8988T (cell line): ENCODE measurements around the gene GPHN.
"Not testable (repeated sequence)": the region's sequence is repeated elsewhere in the genome, so short reads cannot be mapped to it uniquely, and the experiment has no call there.

Experiments used
- DNase-seq: peaks from one replicate; pipeline ENCODE4 v3.0.0; 2011

The GPHN gene

GRCh38 chr14:66975251-66975650, 467.3 kb downstream of the GPHN start:
- no peak for DNase-seq

DNA sequence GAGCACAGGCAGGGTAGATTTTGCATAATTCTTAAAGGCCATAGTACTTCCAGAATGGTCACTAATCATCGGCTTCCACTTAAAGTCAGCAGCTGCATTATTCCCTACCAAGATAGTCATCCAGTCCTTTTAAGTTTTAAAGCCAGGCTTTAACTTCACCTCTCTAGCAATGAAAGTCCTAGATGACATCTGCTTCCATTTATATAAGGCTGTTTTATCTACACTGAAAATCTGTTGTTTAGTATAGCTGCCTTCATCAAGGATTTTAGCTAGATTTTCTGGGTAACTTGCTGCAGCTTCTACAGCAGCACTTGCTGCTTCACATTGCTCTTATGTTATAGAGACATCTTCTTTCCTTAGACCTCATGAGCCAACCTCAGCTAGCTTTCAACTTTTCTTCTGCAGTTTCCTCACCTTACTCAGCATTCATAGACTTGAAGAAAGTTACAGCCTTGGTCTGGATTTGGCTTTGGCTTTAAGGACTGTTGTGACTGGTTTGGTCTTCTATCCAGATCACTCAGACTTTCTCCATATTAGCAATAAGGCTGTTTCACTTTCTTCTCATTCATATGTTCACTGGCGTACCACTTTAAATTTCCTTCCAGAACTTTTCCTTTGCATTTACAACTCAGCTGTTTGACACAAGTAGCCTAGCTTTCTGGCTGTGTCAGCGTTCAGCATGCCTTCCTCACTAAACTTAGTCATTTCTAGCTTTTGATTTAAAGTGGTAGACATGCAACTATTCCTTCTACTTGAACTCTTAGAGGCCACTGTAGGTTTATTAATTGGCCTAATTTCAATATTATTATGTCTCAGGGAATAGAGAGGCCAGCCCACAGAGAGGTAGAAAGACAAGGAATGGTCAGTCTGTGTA, 471.4 kb downstream of the GPHN start:
- no peak for DNase-seq

- no peak for DNase-seq
Measured at GRCh38 chr14:66982247-66982646, 474.3 kb downstream of the GPHN start.

DNA sequence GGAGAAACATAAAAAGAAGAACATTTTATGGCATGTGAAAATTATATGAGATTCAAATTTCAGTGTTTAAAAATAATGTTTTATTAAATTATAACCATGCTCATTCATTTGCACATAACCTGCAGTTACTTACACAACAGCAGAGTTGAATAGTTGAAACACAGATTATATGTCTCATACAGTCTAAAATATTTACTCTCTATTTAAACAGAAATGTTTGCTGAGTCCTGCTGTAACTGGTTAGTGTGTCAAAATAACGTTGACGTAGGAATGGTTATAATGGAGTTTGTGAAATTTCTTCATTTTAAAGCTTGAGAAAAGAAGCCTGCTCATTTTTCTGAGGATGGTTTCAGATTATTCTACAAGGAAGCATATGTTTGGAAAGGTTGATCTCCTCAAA, 484.8 kb downstream of the GPHN start:
- no peak for DNase-seq

GRCh38 chr14:66993512-66993911, 485.6 kb downstream of the GPHN start:
- DNase-seq: no peak

DNA sequence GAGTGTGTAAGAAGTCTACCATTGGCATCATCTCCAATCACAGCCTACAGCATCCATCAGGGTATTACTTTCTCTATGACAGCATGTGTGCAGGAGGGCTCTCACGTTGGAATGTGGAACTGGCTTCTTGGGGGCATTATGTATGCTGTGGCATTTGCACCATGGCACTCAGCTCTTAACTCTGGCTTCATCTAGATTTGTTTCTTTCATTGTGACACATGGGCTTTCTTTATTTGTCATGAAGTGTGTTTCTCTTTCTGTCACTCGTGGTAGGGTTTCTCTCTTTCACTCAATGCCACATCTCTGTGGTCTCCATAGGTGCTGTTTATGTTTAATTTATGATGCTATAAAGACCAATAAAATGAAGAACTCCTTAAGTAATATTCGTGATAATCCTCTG, 490.1 kb downstream of the GPHN start:
- DNase-seq: no peak

DNA sequence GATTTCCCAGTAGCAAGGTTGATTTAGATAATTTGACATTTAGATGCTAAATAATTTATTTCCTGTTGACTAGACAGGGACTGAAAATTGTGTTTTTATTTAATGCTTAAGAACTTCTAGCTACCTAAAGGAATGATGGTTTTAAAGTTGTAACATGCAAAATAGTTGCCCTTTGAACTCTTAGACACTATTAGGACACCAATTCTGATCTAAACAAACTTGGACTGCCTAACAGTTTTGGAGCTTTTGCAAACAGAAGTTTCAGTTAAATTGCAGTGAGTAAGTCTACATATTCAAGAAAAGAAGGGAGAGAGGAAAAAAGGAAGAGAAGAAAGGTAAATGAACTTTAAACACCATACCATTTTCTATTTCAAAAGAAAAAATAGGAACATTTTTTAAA, 492.0 kb downstream of the GPHN start:
- no peak for DNase-seq

GRCh38 chr14:67002994-67003753, 495.2 kb downstream of the GPHN start:
- no peak for DNase-seq

DNA sequence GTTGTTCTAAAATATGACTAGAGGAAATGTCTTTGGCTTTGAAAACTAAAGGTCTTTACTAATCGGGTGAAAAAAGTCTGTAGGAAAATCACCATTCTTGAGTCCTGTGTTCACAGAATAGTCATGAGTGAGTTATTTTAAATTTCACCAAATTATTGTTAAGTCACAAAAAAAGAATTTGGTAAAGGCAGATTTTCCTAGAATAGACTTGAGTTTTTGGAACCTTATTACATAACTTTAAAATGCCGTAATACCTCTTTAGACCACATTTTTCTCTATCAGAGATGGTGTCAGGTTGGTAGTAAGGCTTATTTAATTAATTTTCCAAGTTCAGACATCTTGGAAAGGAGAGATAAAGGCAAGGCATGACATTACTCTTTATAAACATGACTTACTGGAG, 496.6 kb downstream of the GPHN start:
- no peak for DNase-seq

GRCh38 chr14:67010602-67011001, 502.7 kb downstream of the GPHN start:
- no peak for DNase-seq

GRCh38 chr14:67016856-67017255, 508.9 kb downstream of the GPHN start:
- no peak for DNase-seq

- DNase-seq: no peak
Measured at GRCh38 chr14:67018720-67019119, 510.8 kb downstream of the GPHN start.

GRCh38 chr14:67019796-67020195, 511.8 kb downstream of the GPHN start:
- DNase-seq: no peak

DNA sequence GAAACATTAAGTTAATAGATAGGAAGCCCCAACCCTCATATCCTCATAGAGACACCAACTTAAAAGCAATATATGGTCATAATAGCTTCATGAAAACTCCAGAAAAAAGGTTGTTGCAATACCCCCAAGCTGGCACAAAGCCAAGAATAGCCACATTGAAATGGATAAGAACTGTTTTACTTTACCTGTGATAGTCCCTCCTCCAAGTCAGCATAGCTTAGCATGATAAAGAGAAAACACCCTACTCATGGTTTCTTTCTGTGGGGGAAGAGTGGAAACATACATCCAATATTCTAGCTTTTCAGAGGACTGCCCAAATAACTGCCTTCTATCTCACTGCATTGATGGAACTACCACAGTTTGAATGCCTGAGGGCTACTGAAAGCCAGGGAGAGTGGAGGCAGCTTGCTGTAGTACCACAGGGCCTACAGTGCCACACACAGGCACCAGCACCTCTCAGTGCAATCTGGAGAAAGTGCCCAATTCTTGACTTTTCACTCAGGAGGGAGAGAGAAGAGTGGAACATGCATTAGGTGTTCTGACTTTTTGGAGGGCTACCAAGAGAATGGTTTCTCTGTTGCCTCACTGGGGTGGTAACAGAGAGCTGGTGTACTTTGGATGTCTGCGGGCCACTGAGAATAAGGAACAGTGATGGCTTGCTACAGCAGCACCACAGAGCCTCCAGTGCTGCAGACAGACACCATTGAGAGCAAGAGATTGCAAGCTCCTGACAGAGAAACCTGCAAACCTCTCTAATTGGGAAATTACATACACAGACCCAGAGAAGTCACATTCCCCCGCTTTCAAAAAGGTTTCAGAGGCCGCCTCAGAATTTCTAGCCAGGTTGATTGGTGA, 524.2 kb downstream of the GPHN start:
- DNase-seq: no peak

DNA sequence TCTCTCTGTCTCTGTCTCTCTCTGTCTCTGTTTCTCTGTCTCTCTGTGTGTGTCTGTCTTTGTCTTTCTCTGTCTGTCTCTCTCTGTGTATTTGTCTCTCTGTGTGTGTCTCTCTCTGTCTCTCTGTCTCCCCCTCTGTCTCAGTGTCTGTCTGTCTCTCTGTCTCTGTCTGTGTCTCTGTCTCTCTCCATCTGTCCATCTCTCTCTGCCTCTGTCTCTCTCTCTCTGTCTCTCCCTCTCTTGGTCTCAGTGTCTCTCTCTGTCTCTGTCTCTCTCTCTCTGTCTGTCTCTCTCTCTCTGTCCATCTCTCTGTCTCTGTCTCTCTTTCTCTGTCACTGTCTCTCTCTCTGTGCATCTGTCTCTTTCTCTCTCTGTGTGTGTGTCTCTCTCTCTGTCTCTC, 537.5 kb downstream of the GPHN start:
- DNase-seq: no peak

DNA sequence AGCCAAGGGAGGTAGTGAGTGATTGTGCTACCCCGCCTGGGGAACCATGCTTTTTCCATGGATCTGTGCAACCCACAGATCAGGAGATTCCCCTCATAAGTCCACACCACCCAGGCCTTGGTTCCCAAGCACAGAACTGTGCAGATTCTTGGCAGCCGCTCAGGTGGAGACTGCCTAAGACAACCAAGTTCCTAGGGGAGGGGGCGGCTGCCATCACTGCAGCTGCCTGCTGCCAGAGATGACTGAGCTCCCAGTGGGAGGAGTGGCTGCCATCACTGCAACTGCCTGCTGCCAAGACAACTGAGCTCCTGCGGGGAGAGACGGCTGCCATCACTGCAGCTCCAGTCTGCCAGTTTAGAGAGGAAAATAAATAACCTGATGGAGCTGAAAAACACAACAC, 542.9 kb downstream of the GPHN start:
- no peak for DNase-seq

GRCh38 chr14:67056684-67057083, 548.7 kb downstream of the GPHN start:
- no peak for DNase-seq

GRCh38 chr14:67059596-67059995, 551.6 kb downstream of the GPHN start:
- DNase-seq: no peak

DNA sequence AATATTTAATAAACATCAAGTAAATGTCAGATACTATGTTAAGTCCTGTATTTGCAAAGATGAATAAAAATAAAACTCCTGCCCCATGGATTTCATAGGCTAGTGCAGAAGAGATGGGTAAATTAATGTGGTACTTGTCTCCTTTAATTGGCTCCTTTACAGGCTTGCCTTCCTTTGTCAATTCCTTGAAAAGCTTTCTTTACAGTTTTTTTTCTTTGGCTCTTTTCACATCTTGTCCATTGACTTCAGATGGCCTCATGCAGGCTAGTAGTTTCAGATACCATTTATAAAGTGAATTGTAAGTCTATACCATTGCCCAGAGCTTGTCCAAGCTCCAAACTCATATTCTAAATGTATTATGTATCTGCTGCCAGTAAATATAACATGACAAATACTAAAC, 552.6 kb downstream of the GPHN start:
- no peak for DNase-seq

DNA sequence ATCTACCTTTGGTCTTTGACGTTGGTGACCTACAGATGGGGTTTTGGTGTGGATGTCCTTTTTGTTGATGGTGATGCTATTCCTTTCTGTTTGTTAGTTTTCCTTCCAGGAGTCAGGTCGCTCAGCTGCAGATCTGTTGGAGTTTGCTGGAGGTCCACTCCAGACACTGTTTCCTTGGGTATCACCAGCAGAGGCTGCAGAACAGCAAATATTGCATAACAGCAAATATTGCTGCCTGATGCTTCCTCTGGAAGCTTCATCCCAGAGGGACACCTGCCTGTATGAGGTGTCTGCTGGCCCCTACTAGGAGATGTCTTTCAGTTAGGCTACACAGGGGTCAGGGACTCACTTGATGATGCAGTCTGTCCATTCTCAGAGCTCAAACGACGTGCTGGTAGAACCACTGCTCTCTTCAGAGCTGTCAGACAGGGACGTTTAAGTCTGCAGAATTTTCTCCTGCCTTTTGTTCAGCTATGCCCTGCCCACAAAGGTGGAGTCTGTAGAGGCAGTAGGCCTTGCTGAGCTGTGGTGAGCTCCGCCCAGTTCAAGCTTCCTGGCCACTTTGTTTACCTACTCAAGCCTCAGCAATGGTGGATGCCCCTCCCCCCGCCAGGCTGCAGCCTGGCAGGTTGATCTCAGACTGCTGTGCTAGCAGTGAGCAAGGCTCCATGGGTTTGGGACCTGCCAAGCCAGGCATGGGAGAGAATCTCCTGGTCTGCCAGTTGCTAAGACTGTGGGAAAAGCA, 559.3 kb downstream of the GPHN start:
- DNase-seq: not testable (repeated sequence)

GRCh38 chr14:67068251-67068650, 560.3 kb downstream of the GPHN start:
- DNase-seq: no peak

GRCh38 chr14:67071506-67071905, 563.6 kb downstream of the GPHN start:
- no peak for DNase-seq

DNA sequence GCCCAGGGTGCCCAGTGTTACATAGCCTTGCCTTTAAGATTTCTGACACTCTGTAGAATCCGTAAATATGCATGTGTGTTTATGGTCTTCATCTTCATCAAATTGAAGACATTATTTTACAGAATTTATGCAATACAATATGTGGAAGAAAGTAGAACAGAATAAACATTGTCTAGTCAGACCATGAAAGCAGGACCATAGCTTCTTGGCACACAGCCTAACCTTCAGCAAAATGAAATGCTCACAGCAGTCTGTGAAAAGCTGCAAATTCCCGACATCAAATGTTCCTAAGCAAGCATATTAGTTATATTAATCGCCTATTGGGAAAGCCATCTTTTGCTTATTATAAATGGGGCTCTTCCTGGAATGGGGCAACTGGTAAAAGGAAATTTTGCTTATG, 570.0 kb downstream of the GPHN start:
- DNase-seq: no peak
